Sigmoid colon (tissue), 4 donors: ENCODE measurements around the gene LSR.

Experiments used
- CTCF ChIP-seq, 4 experiments: fragments of 450-650 bp in 3 of 4; fragments of 200-600 bp in 1 of 4; IDR thresholded peaks; one replicate each; pipeline ENCODE4 v1.5.1; 2016 to 2019; ENCODE audit warnings: antibody characterized with exemption in 4 of 4, mild to moderate bottlenecking in 3 of 4, moderate library complexity in 2 of 4
- EP300 ChIP-seq, 4 donors: sonication (generic); formaldehyde crosslinking; IDR thresholded peaks; one replicate each; pipeline ENCODE4 v1.6.1; 2017; ENCODE audit warnings: antibody characterized with exemption in 4 of 4
- POLR2A ChIP-seq, 2 donors: fragments of 450-650 bp; IDR thresholded peaks; one replicate each; pipeline ENCODE4 v1.6.1; 2016; ENCODE audit warnings: antibody characterized with exemption in 2 of 2, mild to moderate bottlenecking in 2 of 2, moderate library complexity in 2 of 2
- POLR2AphosphoS5 ChIP-seq, 4 donors: sonication (generic); formaldehyde crosslinking; IDR thresholded peaks; one replicate each; pipeline ENCODE4 v1.6.1; 2017; ENCODE audit warnings: antibody characterized with exemption in 4 of 4

GRCh38 chr19:35251456-35251855 lies 2.7 kb downstream of the LSR start:
- TF ChIP-seq CTCF (IDR thresholded peaks at IDR 0.05), result no peak
- no peak for TF ChIP-seq POLR2A (IDR thresholded peaks at IDR 0.05)
- no peak for TF ChIP-seq POLR2AphosphoS5 (IDR thresholded peaks at IDR 0.05)
- no peak for TF ChIP-seq EP300 (IDR thresholded peaks at IDR 0.05)
